HEK293T (cell line): ENCODE data around the gene HCN4.

Experiments
- ARNT ChIP-seq: fragments of 450-650 bp; IDR thresholded peaks from 2 replicates; pipeline ENCODE4 v1.6.1; 2017; ENCODE audit warnings: mild to moderate bottlenecking
- BHLHE40 ChIP-seq: fragments of 450-650 bp; IDR thresholded peaks from 2 replicates; pipeline ENCODE4 v1.6.1; 2016; ENCODE audit warnings: mild to moderate bottlenecking, moderate library complexity, borderline replicate concordance
- ELF4 ChIP-seq: fragments of 450-650 bp; IDR thresholded peaks from 2 replicates; pipeline ENCODE4 v1.6.1; 2017; ENCODE audit warnings: antibody characterized with exemption
- FOXA1 ChIP-seq: fragments of 450-650 bp; IDR thresholded peaks from 2 replicates; pipeline ENCODE4 v1.6.1; 2016; ENCODE audit warnings: mild to moderate bottlenecking
- FOXK2 ChIP-seq: fragments of 450-650 bp; IDR thresholded peaks from 2 replicates; pipeline ENCODE4 v1.6.1; 2016; ENCODE audit warnings: mild to moderate bottlenecking
- FOXM1 ChIP-seq: fragments of 450-650 bp; IDR thresholded peaks from 2 replicates; pipeline ENCODE4 v1.6.1; 2017; ENCODE audit warnings: mild to moderate bottlenecking, borderline replicate concordance
- HDGF ChIP-seq: fragments of 450-650 bp; IDR thresholded peaks from 2 replicates; pipeline ENCODE4 v1.6.1; 2017; ENCODE audit warnings: antibody characterized with exemption, borderline replicate concordance
- NFRKB ChIP-seq: fragments of 450-650 bp; IDR thresholded peaks from 2 replicates; pipeline ENCODE4 v1.6.1; 2016; ENCODE audit warnings: mild to moderate bottlenecking, moderate library complexity
- PKNOX1 ChIP-seq: fragments of 450-650 bp; IDR thresholded peaks from 2 replicates; pipeline ENCODE4 v1.6.1; 2016
- SP1 ChIP-seq: fragments of 450-650 bp; IDR thresholded peaks from 2 replicates; pipeline ENCODE4 v1.6.1; 2017
- SUZ12 ChIP-seq: fragments of 450-650 bp; IDR thresholded peaks from 2 replicates; pipeline ENCODE4 v1.6.1; 2016; ENCODE audit warnings: mild to moderate bottlenecking
- TARDBP ChIP-seq: fragments of 450-650 bp; IDR thresholded peaks from 2 replicates; pipeline ENCODE4 v1.6.1; 2016
- ZNF384 ChIP-seq: fragments of 450-650 bp; IDR thresholded peaks from 2 replicates; pipeline ENCODE4 v1.6.1; 2016

DNA sequence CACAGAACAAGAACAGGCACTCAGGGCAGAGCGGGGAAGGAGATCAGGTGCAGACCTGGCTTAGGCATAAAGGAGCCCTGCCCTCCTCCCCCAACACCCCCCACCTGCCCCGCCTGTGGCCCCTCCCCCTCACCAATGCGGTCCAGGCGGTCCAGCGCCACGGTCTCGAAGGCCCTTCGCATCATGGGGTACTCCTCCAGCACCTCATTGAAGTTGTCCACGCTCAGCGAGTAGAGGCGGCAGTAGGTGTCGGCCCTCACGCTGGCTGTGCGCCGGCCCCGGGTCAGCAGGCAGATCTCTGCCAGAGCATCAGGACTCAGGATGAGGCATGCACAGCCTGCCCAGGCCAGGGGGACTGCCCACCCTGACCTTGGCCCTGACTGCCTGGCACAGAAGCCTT lies 44.8 kb downstream of the HCN4 start:
- TF ChIP-seq ELF4 (no peak), SP1 (no peak), FOXM1 (no peak), ZNF384 (no peak), SUZ12 (no peak), FOXA1 (no peak), PKNOX1 (no peak), HDGF (no peak), TARDBP (no peak), FOXK2 (no peak), BHLHE40 (no peak), ARNT (no peak), NFRKB (no peak)
